Measurements from ENCODE around the gene AHI1. TPM values are rescaled to one million over a fixed set of nuclear protein-coding genes. Genes with fewer than 3 reads are reported as not detected.

The AHI1 gene
- total and polyA plus RNA-seq, 2 donors: 11.5 to 21.0 TPM

- Histone ChIP-seq H3K4me3 (ENCODE audit: low read length in 2 of 2) (no peak overlapping the region), H3K36me3 (ENCODE audit: control insufficient read depth in 2 of 2, insufficient read depth in 2 of 2, low read length in 1 of 2) (peaks cover 0 to 3% of the 10 kb centered on the region in 2 donors), H3K9me3 (ENCODE audit: control insufficient read depth in 2 of 2, insufficient read depth in 1 of 2, low read length in 1 of 2) (no peaks in the 10 kb centered on the region), H3K27me3 (ENCODE audit: control insufficient read depth in 2 of 2, insufficient read depth in 1 of 2, low read length in 1 of 2) (no peaks in the 10 kb centered on the region), H3K4me1 (ENCODE audit: control insufficient read depth in 2 of 2, insufficient read depth in 2 of 2, low read length in 2 of 2) (peaks cover 0 to 2% of the 10 kb centered on the region in 2 donors), H3K27ac (ENCODE audit: low read depth in 1 of 2, low read length in 1 of 2) (no peak overlapping the region)
- 93% methylated on average over 2 of the region's 2 CpGs for WGBS
- DNase-seq (ENCODE audit: low read depth in 6 of 9, low spot score in 9 of 9): no peak
Measured at GRCh38 chr6:135419162-135419561, 78.4 kb downstream of the AHI1 start.

- Histone ChIP-seq H3K27me3 (ENCODE audit: control insufficient read depth in 2 of 2, insufficient read depth in 1 of 2, low read length in 1 of 2) (no peaks in the 10 kb centered on the region), H3K36me3 (ENCODE audit: control insufficient read depth in 2 of 2, insufficient read depth in 2 of 2, low read length in 1 of 2) (peaks cover 0 to 3% of the 10 kb centered on the region in 2 donors), H3K9me3 (ENCODE audit: control insufficient read depth in 2 of 2, insufficient read depth in 1 of 2, low read length in 1 of 2) (no peaks in the 10 kb centered on the region), H3K27ac (ENCODE audit: low read depth in 1 of 2, low read length in 1 of 2) (no peak overlapping the region), H3K4me3 (ENCODE audit: low read length in 2 of 2) (no peak overlapping the region), H3K4me1 (ENCODE audit: control insufficient read depth in 2 of 2, insufficient read depth in 2 of 2, low read length in 2 of 2) (no peaks in the 10 kb centered on the region)
- DNase-seq (ENCODE audit: low read depth in 6 of 9, low spot score in 9 of 9): no peak
- 45% methylated on average over 3 of the region's 3 CpGs for WGBS
Measured at GRCh38 chr6:135418040-135418760, 79.3 kb downstream of the AHI1 start.

GRCh38 chr6:135412761-135413160, 84.8 kb downstream of the AHI1 start:
- 100% methylated on average over 1 of the region's 1 CpG for WGBS
- no peak overlapping the region for H3K27ac ChIP-seq (ENCODE audit: low read depth in 1 of 2, low read length in 1 of 2)
- peaks cover 0 to 3% of the 10 kb centered on the region in 2 donors for H3K4me1 ChIP-seq (ENCODE audit: control insufficient read depth in 2 of 2, insufficient read depth in 2 of 2, low read length in 2 of 2)
- peaks cover 0 to 4% of the 10 kb centered on the region in 2 donors for H3K36me3 ChIP-seq (ENCODE audit: control insufficient read depth in 2 of 2, insufficient read depth in 2 of 2, low read length in 1 of 2)
- no peak overlapping the region for H3K4me3 ChIP-seq (ENCODE audit: low read length in 2 of 2)
- no peaks in the 10 kb centered on the region for H3K27me3 ChIP-seq (ENCODE audit: control insufficient read depth in 2 of 2, insufficient read depth in 1 of 2, low read length in 1 of 2)
- no peaks in the 10 kb centered on the region for H3K9me3 ChIP-seq (ENCODE audit: control insufficient read depth in 2 of 2, insufficient read depth in 1 of 2, low read length in 1 of 2)
- no peak for DNase-seq (ENCODE audit: low read depth in 6 of 9, low spot score in 9 of 9)

GRCh38 chr6:135411849-135412248, 85.7 kb downstream of the AHI1 start:
- Histone ChIP-seq H3K9me3 (ENCODE audit: control insufficient read depth in 2 of 2, insufficient read depth in 1 of 2, low read length in 1 of 2) (no peaks in the 10 kb centered on the region), H3K4me3 (ENCODE audit: low read length in 2 of 2) (no peak overlapping the region), H3K4me1 (ENCODE audit: control insufficient read depth in 2 of 2, insufficient read depth in 2 of 2, low read length in 2 of 2) (peaks cover 0 to 3% of the 10 kb centered on the region in 2 donors), H3K27ac (ENCODE audit: low read depth in 1 of 2, low read length in 1 of 2) (no peak overlapping the region), H3K27me3 (ENCODE audit: control insufficient read depth in 2 of 2, insufficient read depth in 1 of 2, low read length in 1 of 2) (no peaks in the 10 kb centered on the region), H3K36me3 (ENCODE audit: control insufficient read depth in 2 of 2, insufficient read depth in 2 of 2, low read length in 1 of 2) (peaks cover 0 to 4% of the 10 kb centered on the region in 2 donors)
- no peak for DNase-seq (ENCODE audit: low read depth in 6 of 9, low spot score in 9 of 9)
- 98% methylated on average over 2 of the region's 2 CpGs for WGBS

- no peak overlapping the region for H3K27ac ChIP-seq (ENCODE audit: low read depth in 1 of 2, low read length in 1 of 2)
- H3K4me1 ChIP-seq (ENCODE audit: control insufficient read depth in 2 of 2, insufficient read depth in 2 of 2, low read length in 2 of 2): peaks cover 0 to 3% of the 10 kb centered on the region in 2 donors
- H3K9me3 ChIP-seq (ENCODE audit: control insufficient read depth in 2 of 2, insufficient read depth in 1 of 2, low read length in 1 of 2): no peaks in the 10 kb centered on the region
- H3K4me3 ChIP-seq (ENCODE audit: low read length in 2 of 2): no peak overlapping the region
- WGBS: 92% methylated on average over 2 of the region's 2 CpGs
- H3K27me3 ChIP-seq (ENCODE audit: control insufficient read depth in 2 of 2, insufficient read depth in 1 of 2, low read length in 1 of 2): no peaks in the 10 kb centered on the region
- DNase-seq (ENCODE audit: low read depth in 6 of 9, low spot score in 9 of 9): peak in 1 of 9 donors; percentile 28
- H3K36me3 ChIP-seq (ENCODE audit: control insufficient read depth in 2 of 2, insufficient read depth in 2 of 2, low read length in 1 of 2): peaks cover 0 to 4% of the 10 kb centered on the region in 2 donors
Measured at GRCh38 chr6:135411339-135411738, 86.2 kb downstream of the AHI1 start.

- DNase-seq (ENCODE audit: low read depth in 6 of 9, low spot score in 9 of 9): no peak
- Histone ChIP-seq H3K4me1 (ENCODE audit: control insufficient read depth in 2 of 2, insufficient read depth in 2 of 2, low read length in 2 of 2) (peaks cover 0 to 3% of the 10 kb centered on the region in 2 donors), H3K4me3 (ENCODE audit: low read length in 2 of 2) (no peak overlapping the region), H3K36me3 (ENCODE audit: control insufficient read depth in 2 of 2, insufficient read depth in 2 of 2, low read length in 1 of 2) (peaks cover 0 to 4% of the 10 kb centered on the region in 2 donors), H3K27me3 (ENCODE audit: control insufficient read depth in 2 of 2, insufficient read depth in 1 of 2, low read length in 1 of 2) (no peaks in the 10 kb centered on the region), H3K27ac (ENCODE audit: low read depth in 1 of 2, low read length in 1 of 2) (no peak overlapping the region), H3K9me3 (ENCODE audit: control insufficient read depth in 2 of 2, insufficient read depth in 1 of 2, low read length in 1 of 2) (no peaks in the 10 kb centered on the region)
- 97% methylated on average over 2 of the region's 2 CpGs for WGBS
Measured at GRCh38 chr6:135410856-135411255, 86.7 kb downstream of the AHI1 start.

GRCh38 chr6:135403584-135403983, 94.0 kb downstream of the AHI1 start:
- Histone ChIP-seq H3K27me3 (ENCODE audit: control insufficient read depth in 2 of 2, insufficient read depth in 1 of 2, low read length in 1 of 2) (no peaks in the 10 kb centered on the region), H3K27ac (ENCODE audit: low read depth in 1 of 2, low read length in 1 of 2) (no peak overlapping the region), H3K4me3 (ENCODE audit: low read length in 2 of 2) (no peak overlapping the region), H3K36me3 (ENCODE audit: control insufficient read depth in 2 of 2, insufficient read depth in 2 of 2, low read length in 1 of 2) (no peaks in the 10 kb centered on the region), H3K4me1 (ENCODE audit: control insufficient read depth in 2 of 2, insufficient read depth in 2 of 2, low read length in 2 of 2) (no peaks in the 10 kb centered on the region), H3K9me3 (ENCODE audit: control insufficient read depth in 2 of 2, insufficient read depth in 1 of 2, low read length in 1 of 2) (no peaks in the 10 kb centered on the region)
- DNase-seq (ENCODE audit: low read depth in 6 of 9, low spot score in 9 of 9): no peak
- WGBS: 61% methylated on average over 3 of the region's 3 CpGs

- no peaks in the 10 kb centered on the region for H3K36me3 ChIP-seq (ENCODE audit: control insufficient read depth in 2 of 2, insufficient read depth in 2 of 2, low read length in 1 of 2)
- WGBS: 99% methylated on average over 1 of the region's 1 CpG
- no peak overlapping the region for H3K4me3 ChIP-seq (ENCODE audit: low read length in 2 of 2)
- H3K27me3 ChIP-seq (ENCODE audit: control insufficient read depth in 2 of 2, insufficient read depth in 1 of 2, low read length in 1 of 2): no peaks in the 10 kb centered on the region
- no peak for DNase-seq (ENCODE audit: low read depth in 6 of 9, low spot score in 9 of 9)
- H3K9me3 ChIP-seq (ENCODE audit: control insufficient read depth in 2 of 2, insufficient read depth in 1 of 2, low read length in 1 of 2): no peaks in the 10 kb centered on the region
- H3K4me1 ChIP-seq (ENCODE audit: control insufficient read depth in 2 of 2, insufficient read depth in 2 of 2, low read length in 2 of 2): no peaks in the 10 kb centered on the region
- H3K27ac ChIP-seq (ENCODE audit: low read depth in 1 of 2, low read length in 1 of 2): no peak overlapping the region
Measured at GRCh38 chr6:135402311-135402710, 95.2 kb downstream of the AHI1 start.

- Histone ChIP-seq H3K36me3 (ENCODE audit: control insufficient read depth in 2 of 2, insufficient read depth in 2 of 2, low read length in 1 of 2) (no peaks in the 10 kb centered on the region), H3K27me3 (ENCODE audit: control insufficient read depth in 2 of 2, insufficient read depth in 1 of 2, low read length in 1 of 2) (no peaks in the 10 kb centered on the region), H3K4me3 (ENCODE audit: low read length in 2 of 2) (no peak overlapping the region), H3K27ac (ENCODE audit: low read depth in 1 of 2, low read length in 1 of 2) (no peak overlapping the region), H3K9me3 (ENCODE audit: control insufficient read depth in 2 of 2, insufficient read depth in 1 of 2, low read length in 1 of 2) (no peaks in the 10 kb centered on the region), H3K4me1 (ENCODE audit: control insufficient read depth in 2 of 2, insufficient read depth in 2 of 2, low read length in 2 of 2) (peaks cover 0 to 3% of the 10 kb centered on the region in 2 donors)
- 96% methylated on average over 5 of the region's 5 CpGs for WGBS
- no peak for DNase-seq (ENCODE audit: low read depth in 6 of 9, low spot score in 9 of 9)
Measured at GRCh38 chr6:135397172-135397952, 100.2 kb downstream of the AHI1 start.

Measured in thymus (tissue), 11 donors.